NB4 (cell line): Measurements from ENCODE around the gene GPX2.
A peak's percentile ranks its signal among the peaks of the same experiment; 100 is the strongest.

ENCODE experiments used
- DNase-seq: peaks from one replicate; pipeline ENCODE4 v3.0.0; 2010; ENCODE audit warnings: low read depth
- H3K4me3 ChIP-seq: one replicate; pipeline ENCODE4 v1.5.1; 2011; ENCODE audit warnings: mild to moderate bottlenecking, low read depth, low read length, moderate library complexity
- MYC ChIP-seq: IDR thresholded peaks from 2 replicates; pipeline ENCODE4 v1.6.1; 2011; ENCODE audit warnings: low read depth, low read length
- POLR2A ChIP-seq: IDR thresholded peaks from 2 replicates; pipeline ENCODE4 v1.6.1; 2011; ENCODE audit warnings: mild to moderate bottlenecking; ENCODE audit not compliant: insufficient read length; ENCODE audit errors: extremely low read depth
- TF ChIP-seq, protein P1 (sequence below): IDR thresholded peaks from 2 replicates; pipeline ENCODE4 v1.6.1; 2011; ENCODE audit warnings: low read depth, low read length
- TF ChIP-seq, protein P2 (sequence below): IDR thresholded peaks from one replicate; pipeline ENCODE4 v1.5.1; 2012; ENCODE audit warnings: low read depth, low read length

Gene GPX2

DNA sequence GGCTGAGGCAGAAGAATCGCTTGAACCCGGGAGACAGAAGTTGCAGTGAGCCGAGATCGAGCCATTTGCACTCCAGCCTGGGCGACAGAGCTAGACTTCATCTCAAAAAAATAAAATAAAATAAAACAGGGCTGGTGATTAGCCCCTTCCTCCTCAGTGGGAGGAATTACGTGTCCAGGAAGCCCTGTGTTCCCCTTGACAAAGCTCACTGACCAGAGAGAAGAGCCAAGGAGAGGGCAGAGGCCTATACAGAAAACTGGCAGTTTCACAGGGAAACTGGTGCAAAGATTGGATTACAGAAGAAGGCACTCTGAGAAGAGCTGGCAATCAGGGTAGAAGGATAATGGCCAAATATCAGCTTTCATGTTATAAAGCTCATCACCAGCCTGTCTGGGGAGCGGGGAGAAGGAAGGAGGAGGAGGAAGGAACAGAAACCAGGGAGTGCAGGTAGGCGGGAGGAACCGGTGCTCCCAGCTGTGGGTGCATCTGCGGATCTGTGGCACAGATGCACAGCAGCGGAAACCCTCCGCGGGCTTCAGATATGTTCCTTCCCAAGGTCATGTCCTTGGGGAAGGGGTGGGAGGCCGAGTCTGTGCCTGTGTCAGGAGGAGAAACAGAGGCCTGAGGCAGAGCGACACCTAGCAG is 22.9 kb upstream of the GPX2 start:
- TF ChIP-seq, protein P1, sequence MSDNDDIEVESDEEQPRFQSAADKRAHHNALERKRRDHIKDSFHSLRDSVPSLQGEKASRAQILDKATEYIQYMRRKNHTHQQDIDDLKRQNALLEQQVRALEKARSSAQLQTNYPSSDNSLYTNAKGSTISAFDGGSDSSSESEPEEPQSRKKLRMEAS = no peak
- TF ChIP-seq POLR2A = no peak
- TF ChIP-seq, protein P2, sequence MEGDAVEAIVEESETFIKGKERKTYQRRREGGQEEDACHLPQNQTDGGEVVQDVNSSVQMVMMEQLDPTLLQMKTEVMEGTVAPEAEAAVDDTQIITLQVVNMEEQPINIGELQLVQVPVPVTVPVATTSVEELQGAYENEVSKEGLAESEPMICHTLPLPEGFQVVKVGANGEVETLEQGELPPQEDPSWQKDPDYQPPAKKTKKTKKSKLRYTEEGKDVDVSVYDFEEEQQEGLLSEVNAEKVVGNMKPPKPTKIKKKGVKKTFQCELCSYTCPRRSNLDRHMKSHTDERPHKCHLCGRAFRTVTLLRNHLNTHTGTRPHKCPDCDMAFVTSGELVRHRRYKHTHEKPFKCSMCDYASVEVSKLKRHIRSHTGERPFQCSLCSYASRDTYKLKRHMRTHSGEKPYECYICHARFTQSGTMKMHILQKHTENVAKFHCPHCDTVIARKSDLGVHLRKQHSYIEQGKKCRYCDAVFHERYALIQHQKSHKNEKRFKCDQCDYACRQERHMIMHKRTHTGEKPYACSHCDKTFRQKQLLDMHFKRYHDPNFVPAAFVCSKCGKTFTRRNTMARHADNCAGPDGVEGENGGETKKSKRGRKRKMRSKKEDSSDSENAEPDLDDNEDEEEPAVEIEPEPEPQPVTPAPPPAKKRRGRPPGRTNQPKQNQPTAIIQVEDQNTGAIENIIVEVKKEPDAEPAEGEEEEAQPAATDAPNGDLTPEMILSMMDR = no peak
- no peak for TF ChIP-seq MYC
- DNase-seq = no peak
- H3K4me3 ChIP-seq = no peak overlapping the region

DNA sequence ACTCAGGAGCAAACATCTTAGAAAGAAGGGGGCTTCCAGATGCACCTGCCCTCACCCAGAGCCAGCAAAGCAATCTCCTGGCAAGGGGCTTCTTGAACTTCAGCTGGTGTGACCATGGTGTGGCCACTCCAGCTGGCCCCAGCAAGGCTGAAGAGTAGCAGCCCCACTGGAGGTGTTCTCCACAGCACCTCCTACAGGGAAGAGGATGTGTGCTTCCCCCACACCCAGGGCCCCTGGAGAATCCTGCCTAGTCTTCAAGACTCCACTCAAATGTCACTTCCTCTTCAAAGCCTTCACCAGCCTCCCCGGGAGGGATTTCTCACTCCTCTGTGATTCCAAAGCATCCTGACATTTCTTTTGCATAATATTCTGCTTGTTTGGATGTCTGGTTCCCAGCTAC is 21.1 kb upstream of the GPX2 start:
- TF ChIP-seq, protein P1 = no peak
- TF ChIP-seq, protein P2 = peak; percentile 37
- no peak for TF ChIP-seq MYC
- no peak for TF ChIP-seq POLR2A
- H3K4me3 ChIP-seq = no peak overlapping the region
- peak; percentile 51 for DNase-seq

DNA sequence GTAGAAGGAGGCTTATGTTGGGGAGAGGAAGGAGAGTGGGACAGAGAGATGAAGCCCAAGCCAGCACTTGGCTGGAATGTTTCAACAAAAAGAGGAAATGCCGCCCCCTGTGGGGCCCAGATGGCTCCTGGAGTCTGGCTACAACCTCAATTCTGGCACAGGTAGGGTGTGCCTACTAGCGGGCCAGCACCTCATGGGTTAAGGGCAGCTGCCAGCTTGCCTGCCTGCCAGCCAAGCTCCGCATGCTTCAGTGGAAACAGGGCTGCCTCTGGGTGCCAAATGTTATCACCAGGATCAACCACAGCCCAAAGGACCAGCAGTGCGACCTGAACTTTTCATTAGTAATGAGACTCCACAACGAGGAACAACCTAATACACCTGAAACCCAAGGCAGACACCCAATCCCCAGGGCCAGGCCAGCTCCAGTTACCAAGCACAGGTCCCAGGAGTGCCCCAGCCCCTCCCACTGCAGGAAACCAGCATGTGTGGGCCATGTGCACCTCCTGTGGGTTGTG is 18.3 kb upstream of the GPX2 start:
- DNase-seq = peak; percentile 18
- no peak for TF ChIP-seq MYC
- TF ChIP-seq, protein P2 = peak; percentile 10

DNA sequence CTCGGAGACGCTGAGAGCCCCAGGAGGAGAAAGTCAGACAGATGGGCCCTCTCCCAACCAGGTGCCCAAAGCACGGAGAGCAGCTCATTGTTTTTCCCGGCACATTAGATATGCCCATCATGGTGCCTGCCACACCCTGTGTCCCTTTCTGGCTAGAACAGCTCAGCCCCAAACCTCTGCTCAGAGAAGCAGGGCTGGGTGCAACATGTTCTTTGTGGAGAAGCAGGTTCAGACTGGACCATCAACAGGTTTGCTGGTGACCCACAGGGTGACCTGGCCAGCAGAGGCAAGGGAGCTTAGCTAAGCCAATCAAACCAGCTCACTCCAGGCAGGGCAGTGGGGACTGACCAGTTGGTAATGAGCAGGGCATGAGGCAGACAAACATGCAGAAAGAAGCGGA is 16.2 kb upstream of the GPX2 start:
- H3K4me3 ChIP-seq = no peak overlapping the region
- TF ChIP-seq POLR2A = no peak
- TF ChIP-seq, protein P1 = no peak
- TF ChIP-seq, protein P2 = no peak
- TF ChIP-seq MYC = no peak
- DNase-seq = no peak

More for the DNA sequence above, 18.3 kb upstream of the GPX2 start:
- H3K4me3 ChIP-seq = no peak overlapping the region

DNA sequence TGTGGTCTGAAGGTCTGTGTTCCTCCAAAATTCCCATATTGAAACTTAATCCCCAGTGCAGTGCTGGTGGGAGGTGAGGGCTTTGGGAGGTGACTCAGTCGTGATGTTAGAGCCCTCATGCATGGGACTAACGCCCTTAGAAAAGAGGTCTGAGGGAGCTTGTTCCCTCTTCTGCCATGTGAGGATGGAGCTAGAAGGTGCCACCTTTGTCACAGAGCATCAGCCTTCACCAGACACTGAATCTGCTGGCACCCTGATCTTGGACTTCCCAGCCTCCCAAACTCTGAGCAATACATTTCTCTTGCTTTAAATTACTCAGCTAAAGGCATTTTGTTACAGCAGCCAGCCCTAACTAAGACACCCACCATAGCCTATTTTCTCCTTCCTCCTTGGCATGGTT is 15.7 kb upstream of the GPX2 start:
- TF ChIP-seq POLR2A (no peak), MYC (no peak)
- TF ChIP-seq, protein P1 = no peak
- TF ChIP-seq, protein P2 = no peak
- DNase-seq = no peak
- H3K4me3 ChIP-seq = no peak overlapping the region
